Epidermal melanocyte (primary cell): ENCODE data around the gene EVA1C.
"Not testable (repeated sequence)": the region's sequence is repeated elsewhere in the genome, so short reads cannot be mapped to it uniquely, and the experiment has no call there.

ENCODE experiments used
- DNase-seq: peaks from one replicate; pipeline ENCODE4 v3.0.0; 2011; ENCODE audit warnings: low spot score; ENCODE audit not compliant: insufficient read length

EVA1C gene

DNA sequence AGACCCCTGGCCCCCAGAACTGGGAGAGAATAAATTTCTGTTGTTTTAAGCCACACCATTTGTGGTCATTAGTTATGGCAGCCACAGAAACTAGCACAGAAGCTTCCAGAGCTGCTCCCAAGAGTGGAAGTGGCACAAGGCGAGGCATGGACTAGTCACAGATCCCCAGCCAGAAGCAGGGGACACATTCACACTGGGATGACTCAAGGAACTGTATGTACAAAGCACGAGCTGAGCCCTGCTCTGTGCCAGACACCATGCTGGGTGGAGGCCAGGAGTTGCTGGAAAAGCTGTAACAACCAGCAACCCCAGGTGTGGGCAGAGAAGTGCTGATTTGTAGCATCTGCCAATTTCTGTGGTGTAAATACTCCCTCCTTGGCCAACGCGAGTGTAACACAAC is 117.2 kb downstream of the EVA1C start:
- no peak for DNase-seq

DNA sequence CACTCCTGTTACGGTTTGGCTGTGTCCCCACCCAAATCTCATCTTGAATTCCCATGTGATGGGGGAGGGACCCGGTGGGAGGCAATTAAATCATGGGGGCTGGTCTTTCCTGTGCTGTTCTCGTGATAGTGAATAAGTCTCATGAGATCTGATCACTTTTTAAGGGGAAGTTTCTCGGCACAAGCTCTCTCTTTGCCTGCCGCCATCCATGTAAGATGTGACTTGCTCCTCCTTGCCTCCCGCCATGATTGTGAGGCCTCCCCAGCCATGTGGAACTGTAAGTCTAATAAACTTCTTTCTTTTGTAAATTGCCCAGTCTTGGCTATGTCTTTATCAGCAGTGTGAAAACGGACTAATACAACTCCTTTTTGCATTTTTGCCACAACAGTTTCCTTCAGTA is 118.3 kb downstream of the EVA1C start:
- not testable (repeated sequence) for DNase-seq

GRCh38 chr21:32531561-32531960 is 119.1 kb downstream of the EVA1C start:
- not testable (repeated sequence) for DNase-seq

DNA sequence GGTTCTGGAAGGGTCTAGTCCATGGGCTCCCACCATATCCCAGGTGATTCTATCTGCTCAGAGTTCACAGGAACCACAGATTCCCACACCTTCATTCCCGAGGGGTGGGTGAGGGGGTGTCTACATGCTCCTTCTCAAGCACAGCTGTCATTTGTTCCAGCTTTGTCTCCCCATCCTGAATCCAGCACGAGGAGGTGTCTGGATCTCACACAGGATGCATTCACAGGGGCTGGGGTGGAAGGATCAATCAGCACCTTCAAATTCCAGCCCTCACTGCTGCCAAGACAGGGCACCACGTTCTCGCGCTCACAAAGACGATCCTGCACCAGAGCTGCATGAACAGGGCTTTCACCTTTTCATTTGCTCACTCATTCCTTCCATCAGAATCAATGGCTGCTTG is 120.1 kb downstream of the EVA1C start:
- no peak for DNase-seq

GRCh38 chr21:32533053-32533452 is 120.5 kb downstream of the EVA1C start:
- no peak for DNase-seq

- DNase-seq, result no peak
Observed at GRCh38 chr21:32533611-32534010, 121.1 kb downstream of the EVA1C start.

DNA sequence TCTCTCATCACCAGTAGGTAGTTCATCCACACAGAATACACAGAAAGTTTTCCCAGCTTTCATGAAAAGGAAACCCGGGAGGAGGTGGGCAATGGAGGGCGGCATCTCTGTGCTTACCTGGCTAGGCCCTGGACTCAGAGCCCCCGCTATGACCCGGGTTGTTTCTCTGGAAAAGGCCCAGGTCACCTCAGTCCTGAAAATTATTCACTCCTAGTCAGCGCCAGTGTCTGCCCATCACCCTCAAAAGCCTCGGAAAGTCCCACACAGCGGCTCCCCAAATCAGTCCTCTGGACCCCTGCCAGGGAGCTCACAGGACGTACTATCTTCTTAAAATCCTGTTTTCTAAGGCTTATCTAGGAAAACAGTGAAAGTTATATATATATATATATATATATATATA is 121.6 kb downstream of the EVA1C start:
- no peak for DNase-seq

GRCh38 chr21:32535612-32536011 is 123.1 kb downstream of the EVA1C start:
- no peak for DNase-seq

DNA sequence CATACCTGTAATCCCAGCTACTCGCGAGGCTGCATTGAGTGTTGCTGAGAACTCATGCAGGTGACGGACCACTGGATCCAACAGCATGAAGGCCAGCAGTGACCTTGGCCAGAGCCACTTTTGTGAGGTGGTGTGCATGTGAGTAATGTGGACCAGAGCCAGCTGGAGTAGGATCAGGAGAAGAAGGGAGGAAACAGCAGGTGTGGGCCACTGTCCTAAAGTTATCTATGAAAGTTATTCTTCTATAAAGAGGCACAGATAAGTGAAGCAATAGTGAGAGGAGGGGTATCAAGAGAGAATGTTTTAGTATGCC is 125.0 kb downstream of the EVA1C start:
- DNase-seq, result no peak

DNA sequence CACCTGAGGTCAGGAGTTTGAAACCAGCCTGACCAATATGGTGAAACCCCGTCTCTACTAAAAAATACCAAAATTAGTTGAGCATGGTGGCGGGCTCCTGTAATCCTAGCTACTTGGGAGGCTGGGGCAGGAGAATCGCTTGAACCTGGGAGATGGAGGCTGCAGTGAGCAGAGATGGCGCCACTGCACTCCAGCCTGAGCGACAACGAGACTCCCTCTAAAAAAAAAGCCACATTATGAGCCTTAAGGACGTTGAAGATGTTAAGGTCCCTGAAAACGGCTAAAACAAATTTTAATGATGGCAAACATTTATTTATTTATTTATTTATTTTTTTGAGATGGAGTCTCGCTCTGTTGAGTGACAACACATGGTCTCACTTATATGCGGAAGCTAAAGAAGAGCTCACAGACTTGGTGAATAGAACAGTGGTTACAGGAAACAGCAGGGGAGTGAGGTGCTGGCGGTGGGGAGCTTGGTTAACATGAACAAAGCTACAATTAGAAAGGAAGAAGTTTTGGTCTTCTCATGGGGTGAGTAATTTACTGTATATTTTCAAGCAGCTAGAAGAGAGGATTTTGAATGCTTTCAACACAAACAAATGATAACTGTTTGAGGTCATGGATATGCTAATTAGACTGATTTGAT is 125.8 kb downstream of the EVA1C start:
- DNase-seq, result no peak

DNA sequence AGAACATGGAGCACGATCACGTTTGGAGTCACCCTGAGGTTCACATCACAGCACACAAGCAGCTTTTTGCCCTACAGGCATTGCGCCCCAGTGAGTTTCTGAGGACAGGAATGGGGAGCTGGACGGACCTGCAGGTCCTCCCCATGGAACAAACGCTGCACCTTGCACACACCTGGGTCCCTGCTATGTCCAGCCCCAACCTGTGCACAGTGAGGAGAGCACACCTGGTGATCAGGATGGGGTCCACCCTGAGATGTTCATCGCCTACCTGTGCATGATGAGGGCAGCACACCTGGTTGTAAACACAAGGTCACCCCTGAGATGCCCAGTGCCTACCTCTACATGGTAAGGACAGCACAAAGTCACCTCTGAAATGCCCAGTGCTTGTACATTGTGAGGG is 126.9 kb downstream of the EVA1C start:
- DNase-seq, result no peak

DNA sequence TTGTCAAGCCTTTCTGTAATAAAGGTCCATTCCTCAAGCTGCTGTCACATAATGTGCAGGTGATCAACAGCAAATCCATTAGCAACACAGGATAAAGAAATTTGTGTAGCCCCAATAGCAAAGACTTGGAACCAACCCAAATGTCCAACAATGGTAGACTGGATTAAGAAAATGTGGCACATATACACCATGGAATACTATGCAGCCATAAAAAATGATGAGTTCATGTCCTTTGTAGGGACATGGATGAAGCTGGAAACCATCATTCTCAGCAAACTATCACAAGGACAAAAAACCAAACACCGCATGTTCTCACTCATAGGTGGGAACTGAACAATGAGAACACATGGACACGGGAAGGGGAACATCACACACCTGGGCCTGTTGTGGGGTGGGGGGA is 130.6 kb downstream of the EVA1C start:
- not testable (repeated sequence) for DNase-seq

DNA sequence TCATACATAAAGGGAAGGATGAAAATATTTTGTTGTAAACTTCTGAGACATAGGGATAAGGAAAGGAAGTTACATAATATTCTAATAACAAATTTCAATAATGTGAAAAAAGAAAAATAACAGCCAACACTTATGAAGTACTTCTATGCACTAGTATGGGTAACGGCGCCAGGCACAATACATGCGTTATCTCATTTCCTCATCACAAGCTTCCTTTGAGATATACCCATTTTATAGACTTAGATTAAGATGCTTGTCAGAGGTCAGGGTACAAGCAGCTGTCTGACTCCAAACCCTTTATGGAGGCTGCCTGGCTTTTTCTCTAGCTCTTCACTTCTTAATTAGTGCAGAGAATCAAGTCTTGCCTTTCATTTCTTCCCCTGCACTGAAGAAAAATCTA is 131.5 kb downstream of the EVA1C start:
- no peak for DNase-seq

DNA sequence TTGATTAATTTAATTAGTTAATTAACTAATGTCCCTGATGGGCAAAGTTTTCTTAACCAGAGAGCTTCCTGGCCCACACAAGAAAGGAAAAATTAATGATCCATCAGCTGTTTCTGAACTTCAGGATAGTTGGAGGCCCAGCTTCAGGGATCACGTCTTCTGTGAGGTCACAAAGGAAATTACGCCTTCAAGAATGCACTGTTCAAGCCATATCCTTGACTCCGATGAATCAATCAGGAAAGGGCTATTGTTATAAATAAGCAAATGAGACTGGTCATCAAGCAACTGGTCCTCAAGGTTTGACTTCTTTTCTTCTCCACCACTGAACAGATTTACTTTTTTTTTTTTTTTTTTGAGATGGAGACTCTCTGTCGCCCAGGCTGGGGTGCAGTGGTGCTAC is 132.2 kb downstream of the EVA1C start:
- no peak for DNase-seq

DNA sequence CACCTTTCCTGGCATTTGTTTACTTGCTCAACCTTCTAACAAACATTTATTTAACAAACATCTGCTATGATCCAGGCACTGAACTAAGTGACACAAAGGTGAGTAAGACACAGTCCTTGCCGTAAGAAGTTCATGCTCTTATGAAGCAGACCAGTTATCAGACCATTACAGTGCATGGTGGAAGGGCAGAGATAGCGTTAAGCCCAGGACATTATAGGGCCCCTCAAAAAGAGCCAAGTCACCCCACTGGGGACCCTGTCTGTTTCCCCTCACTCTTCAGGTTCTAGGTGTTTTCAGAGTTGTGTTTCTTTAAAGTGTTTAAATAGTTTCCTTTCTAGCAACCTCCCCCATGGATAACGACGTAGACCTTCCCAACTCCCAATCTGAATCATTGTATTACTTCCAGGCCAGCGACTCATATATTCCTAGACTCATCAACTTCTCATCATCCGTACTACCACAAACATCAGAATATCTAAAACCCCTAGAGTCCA is 133.5 kb downstream of the EVA1C start:
- no peak for DNase-seq

GRCh38 chr21:32547018-32547417 is 134.5 kb downstream of the EVA1C start:
- no peak for DNase-seq

DNA sequence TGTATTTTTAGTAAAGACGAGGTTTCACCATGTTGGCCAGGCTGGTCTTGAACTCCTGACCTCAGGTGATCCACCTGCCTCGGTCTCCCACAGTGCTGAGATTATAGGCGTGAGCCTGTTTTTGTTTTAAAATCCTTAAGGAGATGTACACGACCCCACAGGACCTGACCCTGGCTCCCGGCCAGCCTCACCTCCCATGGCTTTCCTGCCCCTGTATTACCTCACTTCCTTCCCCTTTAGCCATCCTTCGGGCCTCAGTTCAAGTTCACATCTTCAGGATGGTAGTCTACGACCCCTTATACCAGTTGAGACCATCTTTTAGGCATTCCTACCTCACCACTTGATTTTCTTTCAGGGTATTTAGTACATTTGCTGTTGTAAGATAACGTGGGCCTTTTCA is 136.5 kb downstream of the EVA1C start:
- DNase-seq, result no peak

GRCh38 chr21:32549440-32549839 is 136.9 kb downstream of the EVA1C start:
- DNase-seq, result no peak

GRCh38 chr21:32549886-32550285 is 137.4 kb downstream of the EVA1C start:
- DNase-seq, result no peak

GRCh38 chr21:32554832-32555638 is 142.5 kb downstream of the EVA1C start:
- DNase-seq, result no peak

DNA sequence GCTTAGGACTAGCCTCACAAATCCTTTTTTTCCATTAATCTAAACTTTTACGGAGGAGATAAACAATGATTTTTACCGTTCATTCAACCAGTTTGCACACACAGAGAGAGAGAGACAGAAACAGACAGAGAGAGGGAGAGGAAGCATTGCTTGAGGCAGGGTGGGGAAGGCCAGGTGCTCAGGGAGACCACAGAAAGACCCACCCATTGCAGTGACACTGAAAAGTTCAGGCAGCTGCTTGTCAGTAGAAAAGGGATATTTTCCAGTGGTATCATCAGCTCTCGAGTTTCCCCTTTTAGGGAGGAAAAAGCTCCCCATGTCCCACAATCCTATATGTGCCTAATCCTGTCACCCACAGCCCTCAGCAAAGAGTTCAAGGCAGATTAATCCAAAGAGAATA is 145.6 kb downstream of the EVA1C start:
- DNase-seq, result no peak

DNA sequence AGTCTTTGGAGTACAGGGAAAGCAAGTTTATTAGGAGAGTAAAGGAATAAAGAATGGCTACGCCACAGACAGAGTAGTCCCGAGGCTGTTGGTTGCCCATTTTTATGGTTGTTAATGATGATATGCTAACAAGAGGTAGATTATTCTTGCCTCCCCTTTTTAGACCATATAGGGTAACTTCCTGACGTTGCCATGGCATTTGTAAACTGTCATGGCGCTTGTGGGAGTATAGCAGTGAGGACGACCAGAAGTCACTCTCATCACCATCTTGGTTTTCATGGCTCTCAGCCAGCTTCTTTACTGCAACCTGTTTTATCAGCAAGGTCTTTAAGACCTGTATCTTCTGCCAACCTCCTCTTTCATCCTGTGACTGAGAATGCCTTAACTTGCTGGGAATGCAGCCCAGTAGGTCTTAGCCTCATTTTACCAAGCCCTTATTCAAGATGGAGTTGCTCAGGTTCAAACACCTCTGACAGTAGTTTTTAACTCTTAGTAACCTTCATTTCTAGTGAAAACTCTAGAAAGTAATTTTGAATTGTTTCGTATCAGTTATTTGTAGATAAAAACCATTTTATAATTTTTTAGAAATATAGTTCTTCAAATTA is 146.6 kb downstream of the EVA1C start:
- no peak for DNase-seq

DNA sequence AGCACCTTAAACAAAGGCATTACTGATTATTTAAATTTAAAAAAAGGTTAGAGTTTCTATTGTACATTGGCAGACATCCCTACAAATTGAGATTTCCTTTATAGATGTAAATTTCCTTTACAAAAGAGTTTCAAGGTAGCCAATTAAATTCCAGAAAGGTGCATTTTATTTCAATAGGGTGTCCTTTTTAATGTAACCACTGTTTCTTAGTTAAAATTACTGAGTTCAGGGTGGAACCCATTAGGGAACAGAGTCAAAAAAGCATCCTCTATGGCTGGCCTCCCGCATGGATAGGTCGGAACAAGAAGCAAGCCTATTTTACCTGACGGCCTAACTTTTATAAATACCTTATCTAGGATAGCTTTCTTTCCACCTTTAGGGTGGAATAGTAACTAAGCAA is 148.4 kb downstream of the EVA1C start:
- no peak for DNase-seq
